ENCODE data around the gene KRT4. TPM values are rescaled to one million over a fixed set of nuclear protein-coding genes. Genes with fewer than 3 reads are reported as not detected.

The KRT4 gene
- total and polyA plus RNA-seq, 2 experiments from 2014 or later: 4.2 to 8.7 TPM

GRCh38 chr12:52774629-52775250 lies 39.2 kb downstream of the KRT4 start:
- H4K20me1 ChIP-seq (ENCODE audit: insufficient read depth, poor library complexity, severe bottlenecking): no peaks in the 10 kb centered on the region
- H3K4me1 ChIP-seq (ENCODE audit: insufficient read depth): no peaks in the 10 kb centered on the region
- no peak for TF ChIP-seq CTCF (IDR thresholded peaks at IDR 0.05; ENCODE audit: poor library complexity)
- TF ChIP-seq EZH2 (IDR thresholded peaks at IDR 0.05; ENCODE audit: borderline replicate concordance): no peak
- TF ChIP-seq EZH2phosphoT487 (IDR thresholded peaks at IDR 0.05; ENCODE audit: low read depth, severe bottlenecking, unreplicated experiment): no peak
- H2AFZ ChIP-seq: no peak overlapping the region
- no peak overlapping the region for H3K4me3 ChIP-seq
- no peaks in the 10 kb centered on the region for H3K36me3 ChIP-seq (replicated peaks; ENCODE audit: insufficient read depth, low read depth)
- H3K27ac ChIP-seq: no peak overlapping the region
- 83% methylated on average over 8 of the region's 8 CpGs for WGBS (ENCODE audit: low lambda C conversion rate, missing lambda C conversion rate)
- H3K79me2 ChIP-seq: no peaks in the 10 kb centered on the region
- peaks cover 20% of the 10 kb centered on the region for H3K27me3 ChIP-seq
- H3K9me2 ChIP-seq (replicated peaks; ENCODE audit: insufficient read depth): no peaks in the 10 kb centered on the region
- no peaks in the 10 kb centered on the region for H3K9me3 ChIP-seq (ENCODE audit: low read depth)
- no peak for DNase-seq (ENCODE audit: low spot score)
- no peak overlapping the region for H3K4me2 ChIP-seq

- no peaks in the 10 kb centered on the region for H3K9me3 ChIP-seq (ENCODE audit: low read depth)
- no peaks in the 10 kb centered on the region for H3K79me2 ChIP-seq
- no peak overlapping the region for H3K4me2 ChIP-seq
- H3K27ac ChIP-seq: no peak overlapping the region
- 73% methylated on average over 3 of the region's 3 CpGs for WGBS (ENCODE audit: low lambda C conversion rate, missing lambda C conversion rate)
- H4K20me1 ChIP-seq (ENCODE audit: insufficient read depth, poor library complexity, severe bottlenecking): no peaks in the 10 kb centered on the region
- H3K4me1 ChIP-seq (ENCODE audit: insufficient read depth): no peaks in the 10 kb centered on the region
- H2AFZ ChIP-seq: no peak overlapping the region
- no peaks in the 10 kb centered on the region for H3K36me3 ChIP-seq (replicated peaks; ENCODE audit: insufficient read depth, low read depth)
- TF ChIP-seq EZH2phosphoT487 (IDR thresholded peaks at IDR 0.05; ENCODE audit: low read depth, severe bottlenecking, unreplicated experiment) (no peak), EZH2 (IDR thresholded peaks at IDR 0.05; ENCODE audit: borderline replicate concordance) (no peak), CTCF (IDR thresholded peaks at IDR 0.05; ENCODE audit: poor library complexity) (no peak)
- H3K27me3 ChIP-seq: peaks cover 19% of the 10 kb centered on the region
- no peaks in the 10 kb centered on the region for H3K9me2 ChIP-seq (replicated peaks; ENCODE audit: insufficient read depth)
- no peak overlapping the region for H3K4me3 ChIP-seq
- DNase-seq (ENCODE audit: low spot score): no peak
Measured at GRCh38 chr12:52772772-52773171, 41.1 kb downstream of the KRT4 start.

- no peak overlapping the region for H3K4me2 ChIP-seq
- no peaks in the 10 kb centered on the region for H3K4me1 ChIP-seq (ENCODE audit: insufficient read depth)
- peaks cover 16% of the 10 kb centered on the region for H3K27me3 ChIP-seq
- H3K4me3 ChIP-seq: no peak overlapping the region
- no peaks in the 10 kb centered on the region for H3K79me2 ChIP-seq
- WGBS (ENCODE audit: low lambda C conversion rate, missing lambda C conversion rate): 86% methylated on average over 4 of the region's 4 CpGs
- H2AFZ ChIP-seq: no peak overlapping the region
- H3K36me3 ChIP-seq (replicated peaks; ENCODE audit: insufficient read depth, low read depth): no peaks in the 10 kb centered on the region
- TF ChIP-seq EZH2 (IDR thresholded peaks at IDR 0.05; ENCODE audit: borderline replicate concordance) (no peak), EZH2phosphoT487 (IDR thresholded peaks at IDR 0.05; ENCODE audit: low read depth, severe bottlenecking, unreplicated experiment) (no peak), CTCF (IDR thresholded peaks at IDR 0.05; ENCODE audit: poor library complexity) (no peak)
- H4K20me1 ChIP-seq (ENCODE audit: insufficient read depth, poor library complexity, severe bottlenecking): no peaks in the 10 kb centered on the region
- no peak for DNase-seq (ENCODE audit: low spot score)
- H3K27ac ChIP-seq: no peak overlapping the region
- no peaks in the 10 kb centered on the region for H3K9me2 ChIP-seq (replicated peaks; ENCODE audit: insufficient read depth)
- H3K9me3 ChIP-seq (ENCODE audit: low read depth): no peaks in the 10 kb centered on the region
Measured at GRCh38 chr12:52772188-52772587, 41.7 kb downstream of the KRT4 start.
